Right lobe of liver (tissue), 6 donors: ENCODE measurements around the gene RHBDL1. TPM values are rescaled to one million over a fixed set of nuclear protein-coding genes. Genes with fewer than 3 reads are reported as not detected.
A peak's percentile ranks its signal among the peaks of the same experiment; 100 is the strongest.

Experiments used
- ATAC-seq, 4 donors: fragments of 200-7000 bp; cut with Tn5 transposase; one replicate each; pipeline ENCODE4 v1.9.1; 2020; ENCODE audit warnings: mild to moderate bottlenecking in 4 of 4, moderate library complexity in 4 of 4
- DNase-seq, 3 donors: peaks; one replicate each; pipeline ENCODE4 v3.0.0-alpha.2; 2020
- H3K27ac ChIP-seq, 3 donors: fragments of 200-600 bp; one replicate each; pipeline ENCODE4 v1.8.0; 2022
- H3K27me3 ChIP-seq, 2 donors: fragments of 200-600 bp; one replicate each; pipeline ENCODE4 v1.8.0; 2022
- H3K36me3 ChIP-seq, 4 donors: fragments of 200-600 bp; sonication (generic) in 1 of 4; one replicate each; pipeline versions ENCODE4 v1.5.1 to v1.8.0; 2017 to 2022; ENCODE audit warnings: control low read depth in 1 of 4
- H3K4me1 ChIP-seq, 4 donors: fragments of 200-600 bp; sonication (generic) in 1 of 4; one replicate each; pipeline versions ENCODE4 v1.5.1 to v1.8.0; 2017 to 2022; ENCODE audit warnings: control low read depth in 1 of 4
- H3K4me3 ChIP-seq, 3 donors: fragments of 200-600 bp; one replicate each; pipeline ENCODE4 v1.8.0; 2022
- H3K9me3 ChIP-seq, 4 donors: fragments of 200-600 bp; sonication (generic) in 1 of 4; one replicate each; pipeline versions ENCODE4 v1.5.1 to v1.8.0; 2017 to 2022; ENCODE audit warnings: control low read depth in 1 of 4
- POLR2A ChIP-seq: fragments of 450-650 bp; IDR thresholded peaks from one replicate; pipeline ENCODE4 v1.6.1; 2017; ENCODE audit warnings: antibody characterized with exemption, mild to moderate bottlenecking
- WGBS: methylation state at CpG from one replicate; pipeline ENCODE4 v1.1.6; 2018; ENCODE audit warnings: low coverage, low lambda C conversion rate; ENCODE audit not compliant: insufficient coverage; ENCODE audit errors: missing lambda C conversion rate; 5-methylcytosine and 5-hydroxymethylcytosine counted together
- intact Hi-C, 2 donors: fragments of 100-400 bp; cut with DNase I; formaldehyde crosslinking; loops; one replicate each; pipeline versions ENCODE4 v1.11.2 to v1.14.1; 2022
- total RNA-seq, 6 experiments: library from RNA; depleted of rRNA in 2 of 6; stranded (reverse); fragments of >200 nt in 2 of 6; fragmentation: NEBNext Ultra II Directional in 3 of 6; extraction: Animal tissue kit (Norgen Biotek cat#: 25700) in 3 of 6; gene quantifications; one replicate each; pipeline versions ENCODE4 v1.1.0 to v1.2.4, GENCODE V29; 2016 to 2023
- TF ChIP-seq, protein P1 (sequence below), 4 donors: fragments of 200-600 bp in 3 of 4; fragments of 450-650 bp in 1 of 4; IDR thresholded peaks; one replicate each; pipeline versions ENCODE4 v1.5.1 to v1.8.0; 2016 to 2022; ENCODE audit warnings: antibody characterized with exemption in 4 of 4, mild to moderate bottlenecking in 2 of 4
- donor health status: DM: no; HTN: yes; CAD: no.
- donor health status: DM: no; HTN: no; CAD: no.
- donor health status: DM: no; HTN: no; CAD: no.
- donor health status: DM: no; HTN: yes; CAD: no.
- donor health status: DM: no; HTN: yes; CAD: no.

Gene RHBDL1
- total RNA-seq, 6 experiments from 2014 or later: 0.37 to 1.1 (median 0.60) TPM

DNA sequence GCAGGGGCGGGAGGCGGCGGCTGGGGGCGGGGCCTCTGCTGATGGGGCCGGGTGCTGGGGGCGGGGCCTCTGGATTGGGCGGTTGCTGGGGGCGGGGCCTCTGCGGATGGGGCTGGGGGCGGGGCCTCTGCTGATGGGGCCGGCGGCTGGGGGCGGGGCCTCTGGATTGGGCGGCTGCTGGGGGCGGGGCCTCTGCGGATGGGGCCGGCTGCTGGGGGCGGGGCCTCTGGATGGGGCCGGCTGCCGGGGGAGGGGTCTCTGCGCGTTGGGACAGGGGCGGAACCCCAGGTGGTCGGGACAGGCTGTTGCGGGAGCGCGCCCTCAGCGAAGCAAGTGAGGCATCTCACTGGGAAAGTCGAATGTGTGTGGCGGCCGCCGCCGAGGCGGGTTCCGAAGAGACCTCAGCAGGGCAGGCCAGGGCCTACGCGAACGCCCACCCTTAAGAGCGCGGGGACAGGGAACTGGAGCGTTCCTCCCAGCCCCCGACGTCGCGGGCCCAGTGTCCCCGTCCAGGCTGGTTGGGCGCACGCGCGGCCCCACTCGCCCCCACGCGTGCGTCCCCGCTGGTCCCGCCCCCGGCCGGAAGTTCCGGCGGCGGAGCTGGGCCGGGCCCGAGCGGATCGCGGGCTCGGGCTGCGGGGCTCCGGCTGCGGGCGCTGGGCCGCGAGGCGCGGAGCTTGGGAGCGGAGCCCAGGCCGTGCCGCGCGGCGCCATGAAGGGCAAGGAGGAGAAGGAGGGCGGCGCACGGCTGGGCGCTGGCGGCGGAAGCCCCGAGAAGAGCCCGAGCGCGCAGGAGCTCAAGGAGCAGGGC lies 4.5 kb downstream of the RHBDL1 start, which contains the start of gene STUB1:
Gene STUB1 (plus strand): TSS at position 597 of the 811 bp plus-strand sequence. CDS start 116 bp downstream, at position 713.
- Histone ChIP-seq H3K4me3 (peak within 1 kb of the TSS; percentile 62 to 77 (median 67)), H3K4me1 (peaks cover 0 to 41% (median 13%) of the 10 kb centered on the region in 4 donors), H3K36me3 (peaks cover 0 to 14% (median 7%) of the 10 kb centered on the region in 4 donors), H3K9me3 (no peaks in the 10 kb centered on the region), H3K27me3 (no peaks in the 10 kb centered on the region), H3K27ac (peak within 1 kb of the TSS; percentile 71 to 86 (median 75))
- TF ChIP-seq, protein P1, sequence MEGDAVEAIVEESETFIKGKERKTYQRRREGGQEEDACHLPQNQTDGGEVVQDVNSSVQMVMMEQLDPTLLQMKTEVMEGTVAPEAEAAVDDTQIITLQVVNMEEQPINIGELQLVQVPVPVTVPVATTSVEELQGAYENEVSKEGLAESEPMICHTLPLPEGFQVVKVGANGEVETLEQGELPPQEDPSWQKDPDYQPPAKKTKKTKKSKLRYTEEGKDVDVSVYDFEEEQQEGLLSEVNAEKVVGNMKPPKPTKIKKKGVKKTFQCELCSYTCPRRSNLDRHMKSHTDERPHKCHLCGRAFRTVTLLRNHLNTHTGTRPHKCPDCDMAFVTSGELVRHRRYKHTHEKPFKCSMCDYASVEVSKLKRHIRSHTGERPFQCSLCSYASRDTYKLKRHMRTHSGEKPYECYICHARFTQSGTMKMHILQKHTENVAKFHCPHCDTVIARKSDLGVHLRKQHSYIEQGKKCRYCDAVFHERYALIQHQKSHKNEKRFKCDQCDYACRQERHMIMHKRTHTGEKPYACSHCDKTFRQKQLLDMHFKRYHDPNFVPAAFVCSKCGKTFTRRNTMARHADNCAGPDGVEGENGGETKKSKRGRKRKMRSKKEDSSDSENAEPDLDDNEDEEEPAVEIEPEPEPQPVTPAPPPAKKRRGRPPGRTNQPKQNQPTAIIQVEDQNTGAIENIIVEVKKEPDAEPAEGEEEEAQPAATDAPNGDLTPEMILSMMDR (IDR thresholded peaks at IDR 0.05): no peak
- peak; percentile 81 for TF ChIP-seq POLR2A
- ATAC-seq: peak; percentile 73 to 83 (median 78)
- 0% methylated on average over 3 of the region's 91 CpGs for WGBS
- peak; percentile 94 for DNase-seq
- intact Hi-C loops: no loop called here

DNA sequence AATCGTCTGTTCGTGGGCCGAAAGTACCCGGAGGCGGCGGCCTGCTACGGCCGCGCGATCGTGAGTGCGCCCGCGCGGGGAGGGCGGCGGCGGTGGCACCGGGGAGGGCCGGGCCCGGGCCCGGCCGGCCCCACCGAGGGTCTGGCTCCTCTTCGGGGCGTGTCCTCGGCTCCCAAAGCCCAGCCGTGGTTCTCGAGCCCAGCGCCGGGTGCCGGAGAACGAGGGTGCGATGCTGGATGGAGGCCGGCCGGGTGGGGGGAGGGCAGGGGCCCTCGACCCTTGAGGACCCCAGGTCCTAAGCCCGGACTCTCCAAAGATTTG lies 5.1 kb downstream of the RHBDL1 start:
- no peaks in the 10 kb centered on the region for H3K9me3 ChIP-seq
- peaks cover 0 to 41% (median 13%) of the 10 kb centered on the region in 4 donors for H3K4me1 ChIP-seq
- H3K4me3 ChIP-seq: peak overlapping the region; percentile 62 to 77 (median 67)
- H3K27ac ChIP-seq: peak overlapping the region; percentile 71 to 86 (median 75)
- TF ChIP-seq, protein P1 (IDR thresholded peaks at IDR 0.05): no peak
- no peak for TF ChIP-seq POLR2A
- intact Hi-C loops: no loop called here
- no peaks in the 10 kb centered on the region for H3K27me3 ChIP-seq
- no CpG with 5 or more reads among the region's 38 CpGs for WGBS
- ATAC-seq: no peak
- peaks cover 0 to 14% (median 7%) of the 10 kb centered on the region in 4 donors for H3K36me3 ChIP-seq
- DNase-seq: no peak

- Histone ChIP-seq H3K4me1 (peaks cover 0 to 41% (median 13%) of the 10 kb centered on the region in 4 donors), H3K36me3 (peaks cover 0 to 14% (median 7%) of the 10 kb centered on the region in 4 donors), H3K9me3 (no peaks in the 10 kb centered on the region), H3K4me3 (peak overlapping the region; percentile 62 to 77 (median 67)), H3K27ac (peak overlapping the region in 2 of 3 donors; percentile 71 to 86), H3K27me3 (no peaks in the 10 kb centered on the region)
- ATAC-seq (no peak), DNase-seq (peak in 2 of 3 donors; percentile 75 to 76)
- intact Hi-C loops: no loop called here
- WGBS: 30% methylated on average over 16 of the region's 44 CpGs
- TF ChIP-seq, protein P1 (IDR thresholded peaks at IDR 0.05): peak in 1 of 4 donors; percentile 19
- TF ChIP-seq POLR2A: no peak
Observed at GRCh38 chr16:680967-681745, 5.7 kb downstream of the RHBDL1 start.

- TF ChIP-seq, protein P1 (IDR thresholded peaks at IDR 0.05): no peak
- TF ChIP-seq POLR2A: no peak
- ATAC-seq (no peak), DNase-seq (no peak)
- H3K9me3 ChIP-seq: no peaks in the 10 kb centered on the region
- no peaks in the 10 kb centered on the region for H3K27me3 ChIP-seq
- H3K36me3 ChIP-seq: peaks cover 0 to 20% (median 7%) of the 10 kb centered on the region in 4 donors
- 42% methylated on average over 8 of the region's 28 CpGs for WGBS
- H3K4me3 ChIP-seq: peak overlapping the region in 2 of 3 donors; percentile 62 to 77
- intact Hi-C loops: no loop called here
- peaks cover 0 to 41% (median 13%) of the 10 kb centered on the region in 4 donors for H3K4me1 ChIP-seq
- no peak overlapping the region for H3K27ac ChIP-seq
Observed at GRCh38 chr16:681746-682427, 6.4 kb downstream of the RHBDL1 start.
